Gastroesophageal sphincter (tissue), 4 donors: ENCODE measurements around the gene SSBP2. TPM values are rescaled to one million over a fixed set of nuclear protein-coding genes. Genes with fewer than 3 reads are reported as not detected.
A peak's percentile ranks its signal among the peaks of the same experiment; 100 is the strongest.

ENCODE experiments used
- ATAC-seq: fragments of 150-250 bp; one replicate; pipeline ENCODE4 v1.9.1; 2016; ENCODE audit warnings: mild to moderate bottlenecking, moderate library complexity
- H3K27ac ChIP-seq, 4 donors: fragments of 200-600 bp; sonication (generic) in 3 of 4; 1 replicate in 3 of 4; 2 replicates in 1 of 4; pipeline ENCODE4 v1.5.1; 2016 to 2019
- H3K27me3 ChIP-seq: fragments of 200-600 bp; sonication (generic); one replicate; pipeline ENCODE4 v1.5.1; 2019
- H3K36me3 ChIP-seq, 2 donors: fragments of 200-600 bp; sonication (generic); one replicate each; pipeline ENCODE4 v1.5.1; 2019; ENCODE audit warnings: control low read depth in 1 of 2
- H3K4me1 ChIP-seq, 3 donors: fragments of 200-600 bp; sonication (generic); 1 replicate in 2 of 3; 2 replicates in 1 of 3; pipeline ENCODE4 v1.5.1; 2016 to 2019; ENCODE audit warnings: control low read depth in 2 of 3
- H3K4me3 ChIP-seq, 2 donors: fragments of 200-600 bp; sonication (generic); one replicate each; pipeline ENCODE4 v1.5.1; 2019; ENCODE audit warnings: mild to moderate bottlenecking in 1 of 2, moderate library complexity in 1 of 2
- H3K9me3 ChIP-seq, 3 donors: fragments of 200-600 bp; sonication (generic); one replicate each; pipeline ENCODE4 v1.5.1; 2017 to 2019; ENCODE audit warnings: control low read depth in 2 of 3
- EP300 ChIP-seq: sonication (generic); formaldehyde crosslinking; IDR thresholded peaks from one replicate; pipeline ENCODE4 v1.6.1; 2017; ENCODE audit warnings: antibody characterized with exemption, mild to moderate bottlenecking
- POLR2A ChIP-seq, 2 donors: fragments of 450-650 bp; IDR thresholded peaks; one replicate each; pipeline ENCODE4 v1.6.1; 2017; ENCODE audit warnings: antibody characterized with exemption in 2 of 2, mild to moderate bottlenecking in 2 of 2, moderate library complexity in 1 of 2
- POLR2AphosphoS5 ChIP-seq: sonication (generic); formaldehyde crosslinking; IDR thresholded peaks from one replicate; pipeline ENCODE4 v1.6.1; 2017; ENCODE audit warnings: antibody characterized with exemption
- whole genome bisulfite sequencing, 2 donors: methylation state at CpG; one replicate each; pipeline ENCODE4 v1.1.5; 2018; ENCODE audit warnings: low coverage in 1 of 2; 5-methylcytosine and 5-hydroxymethylcytosine counted together
- total RNA-seq, 4 donors: library from RNA; depleted of rRNA; stranded (reverse); fragments of >200 nt; gene quantifications; one replicate each; pipeline ENCODE4 v1.1.0, GENCODE V29; 2016
- TF ChIP-seq, protein P1 (sequence below), 4 experiments: fragments of 200-600 bp in 2 of 4; fragments of 450-650 bp in 2 of 4; sonication (generic) in 1 of 4; IDR thresholded peaks; one replicate each; pipeline ENCODE4 v1.5.1; 2017 to 2019; ENCODE audit warnings: antibody characterized with exemption in 4 of 4, mild to moderate bottlenecking in 2 of 4, moderate library complexity in 2 of 4

The SSBP2 gene
- total RNA-seq, 4 donors from 2014 or later, result 61.3 to 138 (median 79.5) TPM

DNA sequence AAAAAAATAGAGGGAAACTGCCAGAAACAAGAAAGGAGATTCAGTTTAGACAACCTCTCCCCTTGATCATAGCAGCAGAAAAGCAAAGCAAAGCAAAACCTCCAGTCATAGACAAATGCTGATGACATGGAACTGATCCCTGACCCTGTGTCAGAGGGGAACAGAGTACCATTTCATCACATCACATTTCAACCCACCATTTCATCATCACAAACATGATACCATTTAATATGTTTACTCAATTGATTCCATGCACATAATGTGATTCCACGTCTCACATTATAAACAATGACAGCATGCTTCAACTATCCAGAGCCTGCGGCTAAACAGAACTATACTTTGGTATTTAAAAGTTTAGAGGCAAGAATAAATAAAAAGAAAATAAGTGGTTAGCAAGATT is 328.2 kb downstream of the SSBP2 start:
- no peak for ATAC-seq
- peaks cover 2 to 32% (median 12%) of the 10 kb centered on the region in 3 donors for H3K4me1 ChIP-seq
- no peak overlapping the region for H3K4me3 ChIP-seq
- H3K27me3 ChIP-seq, result no peaks in the 10 kb centered on the region
- TF ChIP-seq, protein P1, sequence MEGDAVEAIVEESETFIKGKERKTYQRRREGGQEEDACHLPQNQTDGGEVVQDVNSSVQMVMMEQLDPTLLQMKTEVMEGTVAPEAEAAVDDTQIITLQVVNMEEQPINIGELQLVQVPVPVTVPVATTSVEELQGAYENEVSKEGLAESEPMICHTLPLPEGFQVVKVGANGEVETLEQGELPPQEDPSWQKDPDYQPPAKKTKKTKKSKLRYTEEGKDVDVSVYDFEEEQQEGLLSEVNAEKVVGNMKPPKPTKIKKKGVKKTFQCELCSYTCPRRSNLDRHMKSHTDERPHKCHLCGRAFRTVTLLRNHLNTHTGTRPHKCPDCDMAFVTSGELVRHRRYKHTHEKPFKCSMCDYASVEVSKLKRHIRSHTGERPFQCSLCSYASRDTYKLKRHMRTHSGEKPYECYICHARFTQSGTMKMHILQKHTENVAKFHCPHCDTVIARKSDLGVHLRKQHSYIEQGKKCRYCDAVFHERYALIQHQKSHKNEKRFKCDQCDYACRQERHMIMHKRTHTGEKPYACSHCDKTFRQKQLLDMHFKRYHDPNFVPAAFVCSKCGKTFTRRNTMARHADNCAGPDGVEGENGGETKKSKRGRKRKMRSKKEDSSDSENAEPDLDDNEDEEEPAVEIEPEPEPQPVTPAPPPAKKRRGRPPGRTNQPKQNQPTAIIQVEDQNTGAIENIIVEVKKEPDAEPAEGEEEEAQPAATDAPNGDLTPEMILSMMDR (IDR thresholded peaks at IDR 0.05), result no peak
- TF ChIP-seq EP300 (no peak), POLR2AphosphoS5 (peak; percentile 46), POLR2A (IDR thresholded peaks at IDR 0.05) (no peak)
- H3K36me3 ChIP-seq, result peaks cover 3 to 50% of the 10 kb centered on the region in 2 donors
- no peak overlapping the region for H3K27ac ChIP-seq
- WGBS, 2 donors, result 23 to 52% methylated on average over 2 of the region's 2 CpGs
- H3K9me3 ChIP-seq, result no peaks in the 10 kb centered on the region

DNA sequence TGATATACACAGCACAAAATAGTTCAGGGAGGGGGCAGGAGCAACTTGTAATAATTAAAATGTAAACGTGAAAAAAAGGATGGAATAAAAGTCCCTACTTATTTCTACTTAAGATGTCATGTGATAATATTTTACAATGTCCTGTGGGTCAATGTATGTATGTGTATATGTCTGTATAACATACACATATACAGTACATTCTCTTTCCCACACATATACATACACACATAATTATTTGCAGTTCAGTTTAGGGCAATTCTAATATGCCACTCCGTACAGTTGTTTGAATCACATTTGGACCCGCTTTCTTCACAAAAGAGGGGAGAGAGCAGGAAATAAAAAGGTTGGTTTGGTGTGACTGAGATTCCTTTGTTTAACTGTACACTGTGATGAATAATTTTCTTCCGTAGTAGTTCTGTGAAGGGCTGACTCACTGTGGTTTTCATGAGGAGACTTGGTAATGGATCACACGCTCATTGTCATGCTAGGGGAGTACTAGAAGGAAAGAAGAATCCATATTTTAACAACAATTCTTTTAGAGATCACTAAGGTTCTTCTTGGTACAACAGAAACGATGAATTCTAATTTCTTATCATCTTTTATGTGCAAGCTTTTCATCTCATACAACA is 330.7 kb downstream of the SSBP2 start:
- ATAC-seq, result no peak
- Histone ChIP-seq H3K4me3 (no peak overlapping the region), H3K4me1 (peaks cover 0 to 7% (median 0%) of the 10 kb centered on the region in 3 donors), H3K9me3 (no peaks in the 10 kb centered on the region), H3K36me3 (peaks cover 3 to 63% of the 10 kb centered on the region in 2 donors), H3K27ac (no peak overlapping the region), H3K27me3 (no peaks in the 10 kb centered on the region)
- TF ChIP-seq POLR2AphosphoS5 (no peak), POLR2A (IDR thresholded peaks at IDR 0.05) (no peak), EP300 (no peak)
- TF ChIP-seq, protein P1 (IDR thresholded peaks at IDR 0.05), result no peak
- WGBS, 2 donors, result 50 to 68% methylated on average over 6 of the region's 6 CpGs

DNA sequence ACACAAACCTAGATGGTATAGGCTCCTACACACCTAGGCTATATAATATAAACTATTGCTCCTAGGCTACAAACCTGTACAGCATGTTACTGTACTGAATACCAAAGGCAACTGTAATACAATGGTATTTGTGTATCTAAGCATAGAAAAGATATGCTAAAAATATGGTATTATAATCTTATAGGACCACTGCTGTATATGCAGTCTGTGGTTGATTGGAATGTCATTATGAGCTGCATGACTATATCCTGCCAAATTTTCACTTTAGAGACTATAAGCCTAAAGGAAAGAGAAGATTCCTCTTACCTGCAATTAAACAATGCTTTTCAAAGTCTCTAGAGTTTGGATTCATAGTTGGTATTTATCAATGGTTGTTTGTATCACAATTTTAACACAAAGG is 332.3 kb downstream of the SSBP2 start:
- no peak for ATAC-seq
- no peak for TF ChIP-seq POLR2AphosphoS5
- Histone ChIP-seq H3K4me1 (peaks cover 0 to 6% (median 0%) of the 10 kb centered on the region in 3 donors), H3K4me3 (no peak overlapping the region), H3K36me3 (peaks cover 3 to 65% of the 10 kb centered on the region in 2 donors), H3K27ac (no peak overlapping the region), H3K27me3 (no peaks in the 10 kb centered on the region), H3K9me3 (no peaks in the 10 kb centered on the region)

DNA sequence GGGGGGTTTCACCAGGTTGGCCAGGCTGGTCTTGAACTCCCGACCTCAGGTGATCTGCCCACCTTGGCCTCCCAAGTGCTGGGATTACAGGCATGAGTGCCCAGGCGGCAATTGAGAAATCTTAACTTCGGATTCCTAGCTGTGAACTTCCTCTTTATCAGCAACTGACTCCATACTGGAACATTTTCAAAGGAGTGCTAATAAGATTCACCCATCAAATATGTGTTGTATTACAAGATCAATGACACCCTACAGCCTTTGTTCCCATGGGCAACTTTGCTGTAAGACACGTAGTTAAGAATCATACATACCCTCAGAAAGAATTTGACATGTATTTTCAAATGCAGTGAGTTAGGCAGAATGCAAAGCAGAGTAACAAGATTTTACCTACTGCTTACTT is 333.8 kb downstream of the SSBP2 start:
- TF ChIP-seq POLR2A (IDR thresholded peaks at IDR 0.05) (no peak), EP300 (no peak), POLR2AphosphoS5 (no peak)
- TF ChIP-seq, protein P1 (IDR thresholded peaks at IDR 0.05), result no peak
- Histone ChIP-seq H3K4me3 (no peak overlapping the region), H3K27me3 (no peaks in the 10 kb centered on the region), H3K9me3 (no peaks in the 10 kb centered on the region), H3K27ac (no peak overlapping the region), H3K4me1 (no peaks in the 10 kb centered on the region), H3K36me3 (peaks cover 3 to 54% of the 10 kb centered on the region in 2 donors)
- WGBS, 2 donors, result 86 to 98% methylated on average over 1 to 3 of the region's 4 CpGs
- ATAC-seq, result no peak

DNA sequence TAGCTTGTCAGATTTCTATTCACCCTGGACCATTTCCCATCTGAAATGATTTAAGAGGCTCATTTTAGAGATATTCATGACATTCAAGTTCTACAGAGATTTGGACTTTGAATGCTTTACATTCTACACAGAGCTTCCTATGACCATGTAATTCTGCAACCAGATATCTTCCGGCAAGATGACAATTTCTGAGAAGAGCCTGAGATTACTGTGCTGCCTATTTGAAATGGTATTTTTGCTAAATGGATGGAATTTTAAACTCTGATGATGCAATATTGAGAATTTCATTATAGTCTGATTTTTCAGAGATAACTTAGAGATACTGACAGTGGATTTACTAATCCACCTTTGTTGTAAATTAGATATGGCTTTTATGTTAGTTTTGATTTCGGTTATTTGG is 341.0 kb downstream of the SSBP2 start:
- WGBS, 2 donors, result 84 to 91% methylated on average over 2 of the region's 2 CpGs
- peaks cover 0 to 16% of the 10 kb centered on the region in 2 donors for H3K36me3 ChIP-seq
- no peak overlapping the region for H3K27ac ChIP-seq
- H3K4me3 ChIP-seq, result no peak overlapping the region
- H3K9me3 ChIP-seq, result no peaks in the 10 kb centered on the region
- H3K27me3 ChIP-seq, result no peaks in the 10 kb centered on the region
- TF ChIP-seq POLR2A (IDR thresholded peaks at IDR 0.05), result no peak
- TF ChIP-seq POLR2AphosphoS5, result no peak
- TF ChIP-seq EP300, result no peak
- TF ChIP-seq, protein P1 (IDR thresholded peaks at IDR 0.05), result no peak
- H3K4me1 ChIP-seq, result no peaks in the 10 kb centered on the region
- no peak for ATAC-seq
